Central memory CD8-positive, alpha-beta T cell (primary cell): ENCODE data around the gene CD33.

Experiments
- ATAC-seq: fragments of 150-1000 bp; cut with Tn5 transposase; replicated peaks from 2 replicates; pipeline ENCODE4 v1.10.0; 2022; ENCODE audit warnings: mild to moderate bottlenecking, moderate FRiP score, moderate number of reproducible peaks; ENCODE audit not compliant: poor library complexity, severe bottlenecking; ENCODE audit errors: extremely low read depth
- DNase-seq, 2 donors: peaks; one replicate each; pipeline ENCODE4 v3.0.0; 2021; ENCODE audit warnings: low spot score in 2 of 2
- H3K27ac Mint-ChIP-seq: one replicate; pipeline ENCODE4 v1.8.0; 2022; ENCODE audit warnings: low read depth, mild to moderate bottlenecking, moderate library complexity, mixed read lengths
- H3K27me3 Mint-ChIP-seq: one replicate; pipeline ENCODE4 v1.8.0; 2022; ENCODE audit warnings: mixed read lengths
- H3K36me3 Mint-ChIP-seq: one replicate; pipeline ENCODE4 v1.8.0; 2022; ENCODE audit warnings: mild to moderate bottlenecking, moderate library complexity, mixed read lengths; ENCODE audit not compliant: insufficient read depth
- H3K4me1 Mint-ChIP-seq: one replicate; pipeline ENCODE4 v1.8.0; 2022; ENCODE audit warnings: mixed read lengths
- H3K4me3 Mint-ChIP-seq: one replicate; pipeline ENCODE4 v1.8.0; 2022; ENCODE audit warnings: mild to moderate bottlenecking, moderate library complexity, mixed read lengths
- H3K9me3 Mint-ChIP-seq: one replicate; pipeline ENCODE4 v1.8.0; 2022; ENCODE audit warnings: mixed read lengths

CD33 gene

GRCh38 chr19:51219971-51220370 is 4.9 kb upstream of the CD33 start:
- no peak for ATAC-seq
- no peak for DNase-seq
- Mint-ChIP-seq H3K36me3 (no peaks in the 10 kb centered on the region), H3K27ac (no peak overlapping the region), H3K27me3 (peaks cover 54% of the 10 kb centered on the region), H3K9me3 (no peaks in the 10 kb centered on the region), H3K4me1 (no peaks in the 10 kb centered on the region), H3K4me3 (no peak overlapping the region)

GRCh38 chr19:51220996-51221395 is 3.9 kb upstream of the CD33 start:
- Mint-ChIP-seq H3K36me3 (no peaks in the 10 kb centered on the region), H3K9me3 (no peaks in the 10 kb centered on the region), H3K4me1 (no peaks in the 10 kb centered on the region), H3K27me3 (peaks cover 64% of the 10 kb centered on the region), H3K27ac (no peak overlapping the region), H3K4me3 (no peak overlapping the region)
- DNase-seq = no peak
- ATAC-seq = no peak

DNA sequence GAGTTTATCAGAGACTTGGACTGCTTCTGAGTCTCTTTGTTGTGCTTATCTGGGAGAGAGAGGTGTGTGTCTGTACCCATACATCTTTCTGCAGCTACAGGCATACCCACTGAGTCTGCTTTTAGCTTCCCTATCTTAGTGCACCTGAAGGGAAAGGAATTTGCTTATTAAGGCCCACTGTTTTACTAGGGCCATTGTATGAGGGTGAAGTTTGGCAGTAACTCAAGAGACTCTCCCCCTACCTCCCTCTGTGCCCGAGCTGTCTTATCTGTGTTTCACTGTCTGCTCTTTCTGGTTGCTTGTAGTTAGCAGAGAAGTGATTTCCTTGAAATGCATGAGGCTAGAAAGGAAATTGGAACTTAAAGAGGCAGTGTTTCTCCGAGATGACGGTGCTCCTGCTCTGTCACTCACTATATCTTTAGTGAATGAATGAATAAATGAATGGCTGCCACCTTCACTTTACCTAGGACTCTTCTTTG is 678 bp upstream of the CD33 start:
- H3K4me3 Mint-ChIP-seq = no peak overlapping the region
- H3K27me3 Mint-ChIP-seq = peaks cover 78% of the 10 kb centered on the region
- no peaks in the 10 kb centered on the region for H3K9me3 Mint-ChIP-seq
- H3K4me1 Mint-ChIP-seq = no peaks in the 10 kb centered on the region
- no peak for DNase-seq
- no peak overlapping the region for H3K27ac Mint-ChIP-seq
- ATAC-seq = no peak
- H3K36me3 Mint-ChIP-seq = no peaks in the 10 kb centered on the region

GRCh38 chr19:51226067-51226466 is 1.2 kb downstream of the CD33 start:
- Mint-ChIP-seq H3K4me1 (no peaks in the 10 kb centered on the region), H3K36me3 (no peaks in the 10 kb centered on the region), H3K4me3 (no peak overlapping the region), H3K9me3 (no peaks in the 10 kb centered on the region), H3K27me3 (peaks cover 77% of the 10 kb centered on the region), H3K27ac (no peak overlapping the region)
- DNase-seq (no peak), ATAC-seq (no peak)

- Mint-ChIP-seq H3K27me3 (peaks cover 88% of the 10 kb centered on the region), H3K27ac (no peak overlapping the region), H3K4me3 (no peak overlapping the region), H3K36me3 (no peaks in the 10 kb centered on the region), H3K9me3 (no peaks in the 10 kb centered on the region), H3K4me1 (no peaks in the 10 kb centered on the region)
- no peak for DNase-seq
- no peak for ATAC-seq
These were observed 2.4 kb downstream of the CD33 start for GRCh38 chr19:51227326-51227725.

GRCh38 chr19:51227966-51228365 is 3.1 kb downstream of the CD33 start:
- peaks cover 88% of the 10 kb centered on the region for H3K27me3 Mint-ChIP-seq
- no peak for ATAC-seq
- H3K4me1 Mint-ChIP-seq = no peaks in the 10 kb centered on the region
- no peaks in the 10 kb centered on the region for H3K9me3 Mint-ChIP-seq
- no peak overlapping the region for H3K4me3 Mint-ChIP-seq
- no peaks in the 10 kb centered on the region for H3K36me3 Mint-ChIP-seq
- no peak overlapping the region for H3K27ac Mint-ChIP-seq
- DNase-seq = no peak

- Mint-ChIP-seq H3K27me3 (peaks cover 14% of the 10 kb centered on the region), H3K4me3 (no peak overlapping the region), H3K9me3 (no peaks in the 10 kb centered on the region), H3K4me1 (peaks cover 11% of the 10 kb centered on the region), H3K27ac (no peak overlapping the region), H3K36me3 (no peaks in the 10 kb centered on the region)
- DNase-seq (no peak), ATAC-seq (no peak)
These were observed 16.0 kb downstream of the CD33 start for GRCh38 chr19:51240866-51241265.

GRCh38 chr19:51242881-51243630 is 18.2 kb downstream of the CD33 start:
- Mint-ChIP-seq H3K27me3 (peaks cover 14% of the 10 kb centered on the region), H3K27ac (no peak overlapping the region), H3K4me1 (peaks cover 11% of the 10 kb centered on the region)

DNA sequence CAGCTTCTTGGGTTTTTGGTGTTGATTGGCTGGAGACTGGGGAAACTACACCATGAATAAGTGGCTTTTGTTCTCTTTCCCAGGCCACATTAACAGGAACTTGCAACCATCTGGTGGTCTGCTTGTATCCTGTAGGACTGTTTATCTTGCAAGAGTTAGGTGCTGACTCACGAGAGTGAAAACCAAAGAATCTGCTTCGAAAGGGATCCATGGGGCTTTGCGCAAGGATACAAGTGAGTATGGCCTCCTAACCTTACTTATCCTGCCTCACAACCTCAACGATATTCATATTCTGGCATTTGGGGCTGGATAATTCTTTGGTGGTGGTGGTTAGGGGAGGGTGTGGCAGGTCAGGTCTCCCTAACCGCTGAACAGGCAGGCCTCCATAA is 21.3 kb downstream of the CD33 start:
- peaks cover 14% of the 10 kb centered on the region for H3K27me3 Mint-ChIP-seq
- no peaks in the 10 kb centered on the region for H3K36me3 Mint-ChIP-seq
- DNase-seq = no peak
- no peak overlapping the region for H3K27ac Mint-ChIP-seq
- no peak overlapping the region for H3K4me3 Mint-ChIP-seq
- ATAC-seq = no peak
- no peaks in the 10 kb centered on the region for H3K9me3 Mint-ChIP-seq
- peaks cover 11% of the 10 kb centered on the region for H3K4me1 Mint-ChIP-seq

More at GRCh38 chr19:51242881-51243630, 18.2 kb downstream of the CD33 start:
- no peaks in the 10 kb centered on the region for H3K36me3 Mint-ChIP-seq
- ATAC-seq = no peak
- H3K9me3 Mint-ChIP-seq = no peaks in the 10 kb centered on the region
- no peak overlapping the region for H3K4me3 Mint-ChIP-seq
- no peak for DNase-seq

DNA sequence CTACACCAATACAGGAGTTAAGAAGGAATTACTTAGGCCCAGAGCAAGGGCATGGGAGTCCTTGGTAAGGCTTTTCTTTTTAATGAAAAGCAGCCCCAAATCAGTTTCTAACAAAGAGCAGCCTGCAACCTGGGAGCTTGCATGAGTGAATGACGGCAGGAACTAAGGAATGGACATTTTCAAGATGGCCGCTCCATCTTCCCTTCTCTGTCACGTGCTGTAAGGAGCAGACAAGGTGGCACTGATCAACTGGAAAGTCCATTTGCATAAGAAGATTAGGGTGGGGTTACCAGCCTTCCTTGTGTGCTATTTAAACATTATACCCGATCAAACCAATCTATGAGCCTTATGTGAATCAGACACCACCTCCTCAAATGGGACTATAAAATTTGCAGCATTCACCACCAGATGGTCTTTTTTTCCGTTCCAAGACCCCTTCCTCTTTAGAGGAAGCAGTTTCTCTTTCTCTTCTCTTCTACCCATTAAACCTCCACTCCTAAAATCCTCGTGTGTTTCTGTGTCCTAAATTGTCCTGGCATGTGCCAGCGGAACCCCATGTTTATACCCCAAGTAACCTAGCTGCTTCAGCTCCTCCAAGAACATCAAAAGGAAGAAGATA is 23.2 kb downstream of the CD33 start:
- Mint-ChIP-seq H3K9me3 (no peaks in the 10 kb centered on the region), H3K27me3 (peaks cover 5% of the 10 kb centered on the region)
- DNase-seq = no peak

DNA sequence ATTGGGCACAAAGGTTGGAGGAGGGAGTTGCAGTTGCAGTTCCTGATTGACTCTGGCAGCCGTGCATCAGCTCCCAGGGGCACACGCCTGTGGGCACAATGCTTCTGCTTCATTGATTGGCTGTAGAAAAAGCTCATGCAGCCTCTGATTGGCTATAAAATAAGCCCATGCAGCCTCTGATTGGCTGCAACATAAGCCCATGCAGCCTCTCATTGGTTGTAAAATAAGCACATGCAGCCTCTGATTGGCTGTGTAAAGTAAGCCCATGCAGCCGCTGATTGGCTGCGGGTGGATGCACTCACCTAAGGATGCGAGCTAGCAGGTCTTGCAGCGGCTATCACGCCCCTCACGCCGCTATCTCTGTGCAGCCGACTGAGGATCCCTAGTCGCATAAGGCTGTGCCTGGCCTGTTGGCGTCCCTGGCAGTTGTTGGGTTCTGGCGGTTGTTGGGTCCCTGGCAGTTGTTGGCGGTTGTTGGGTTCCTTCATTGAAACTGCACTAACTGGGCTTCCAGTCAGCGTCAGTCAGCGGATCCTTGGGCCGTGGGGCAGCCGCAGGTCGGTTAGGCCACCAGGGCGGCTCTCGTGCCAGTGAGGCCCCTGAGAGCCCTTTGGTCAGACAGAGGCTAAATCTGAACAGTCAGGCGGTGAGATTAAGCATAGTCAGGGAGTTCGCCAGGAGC is 26.0 kb downstream of the CD33 start, which contains the start of gene SIGLECL1:
TSS of gene SIGLECL1 (plus strand) at position 295 of the 682 bp plus-strand sequence. CDS start 12,993 bp downstream, outside the sequence.
- DNase-seq (no peak), ATAC-seq (no peak)
- Mint-ChIP-seq H3K27me3 (no peaks in the 10 kb centered on the region), H3K27ac (no peak within 1 kb of the TSS), H3K4me3 (no peak within 1 kb of the TSS), H3K4me1 (no peaks in the 10 kb centered on the region), H3K9me3 (no peaks in the 10 kb centered on the region), H3K36me3 (peaks cover 1% of the 10 kb centered on the region)

More for the DNA sequence above, 23.2 kb downstream of the CD33 start:
- Mint-ChIP-seq H3K36me3 (no peaks in the 10 kb centered on the region), H3K27ac (no peak overlapping the region), H3K4me1 (peaks cover 8% of the 10 kb centered on the region), H3K4me3 (no peak overlapping the region)
- ATAC-seq = no peak

GRCh38 chr19:51251468-51251820 is 26.6 kb downstream of the CD33 start:
- Mint-ChIP-seq H3K4me3 (no peak overlapping the region), H3K27ac (no peak overlapping the region), H3K4me1 (no peaks in the 10 kb centered on the region), H3K36me3 (peaks cover 1% of the 10 kb centered on the region), H3K27me3 (no peaks in the 10 kb centered on the region), H3K9me3 (no peaks in the 10 kb centered on the region)
- no peak for DNase-seq
- no peak for ATAC-seq
